H9 (cell line): ENCODE data around the gene ZMIZ1. TPM values are rescaled to one million over a fixed set of nuclear protein-coding genes. Genes with fewer than 3 reads are reported as not detected.
A peak's percentile ranks its signal among the peaks of the same experiment; 100 is the strongest.

Experiments
- DNase-seq: peaks from one replicate; pipeline ENCODE4 v3.0.0-alpha.2; 2017
- H2AFZ ChIP-seq: one replicate; pipeline ENCODE4 v1.6.1; 2013; ENCODE audit warnings: mild to moderate bottlenecking, low read length, control low read depth, moderate library complexity
- H2AK5ac ChIP-seq: 2 replicates; pipeline ENCODE4 v1.6.1; 2013; ENCODE audit warnings: low read length, control low read depth, mixed read lengths; ENCODE audit not compliant: insufficient read length
- H2BK120ac ChIP-seq: one replicate; pipeline ENCODE4 v1.6.1; 2013; ENCODE audit warnings: low read depth, mild to moderate bottlenecking, low read length, control low read depth, inconsistent platforms; ENCODE audit not compliant: poor library complexity, severe bottlenecking
- H2BK12ac ChIP-seq: 2 replicates; pipeline ENCODE4 v1.6.1; 2013; ENCODE audit warnings: low read length, control low read depth, mixed read lengths, low read depth; ENCODE audit not compliant: insufficient read length
- H2BK15ac ChIP-seq: 2 replicates; pipeline ENCODE4 v1.6.1; 2013; ENCODE audit warnings: low read depth, low read length, control low read depth
- H2BK20ac ChIP-seq: one replicate; pipeline ENCODE4 v1.6.1; 2013; ENCODE audit warnings: low read depth, mild to moderate bottlenecking, low read length, control low read depth, inconsistent platforms; ENCODE audit not compliant: poor library complexity, severe bottlenecking
- H2BK5ac ChIP-seq: 2 replicates; pipeline ENCODE4 v1.6.1; 2013; ENCODE audit warnings: low read length, control low read depth, mixed read lengths; ENCODE audit not compliant: insufficient read length
- H3K14ac ChIP-seq: 2 replicates; pipeline ENCODE4 v1.6.1; 2013; ENCODE audit warnings: low read length, control low read depth; ENCODE audit not compliant: insufficient read depth
- H3K18ac ChIP-seq: 2 replicates; pipeline ENCODE4 v1.6.1; 2013; ENCODE audit warnings: low read depth, mild to moderate bottlenecking, mixed read lengths, low read length, control low read depth; ENCODE audit not compliant: insufficient read length
- H3K23ac ChIP-seq: 2 replicates; pipeline ENCODE4 v1.6.1; 2013; ENCODE audit warnings: low read length, control low read depth, mixed read lengths, low read depth; ENCODE audit not compliant: insufficient read length
- H3K23me2 ChIP-seq: 2 replicates; pipeline ENCODE4 v1.6.1; 2013; ENCODE audit warnings: low read depth, mild to moderate bottlenecking, mixed read lengths, low read length, control low read depth; ENCODE audit not compliant: insufficient read length, poor library complexity, severe bottlenecking
- H3K27ac ChIP-seq: 2 replicates; pipeline ENCODE4 v1.5.1; 2013; ENCODE audit warnings: low read length, control low read depth, mixed read lengths, low read depth; ENCODE audit not compliant: insufficient read length
- H3K27me3 ChIP-seq: 2 replicates; pipeline ENCODE4 v1.6.1; 2013; ENCODE audit warnings: low read length, control low read depth, inconsistent platforms; ENCODE audit not compliant: insufficient read depth
- H3K4ac ChIP-seq: 2 replicates; pipeline ENCODE4 v1.6.1; 2013; ENCODE audit warnings: low read depth, mild to moderate bottlenecking, control low read depth, inconsistent platforms, low read length, moderate library complexity
- H3K4me1 ChIP-seq: 2 replicates; pipeline ENCODE4 v1.6.1; 2013; ENCODE audit warnings: low read length, control low read depth, inconsistent platforms; ENCODE audit not compliant: insufficient read depth
- H3K4me2 ChIP-seq: 2 replicates; pipeline ENCODE4 v1.6.1; 2013; ENCODE audit warnings: low read length, control low read depth, mixed read lengths; ENCODE audit not compliant: insufficient read length, insufficient read depth
- H3K56ac ChIP-seq: 2 replicates; pipeline ENCODE4 v1.6.1; 2013; ENCODE audit warnings: low read depth, mild to moderate bottlenecking, mixed read lengths, low read length, control low read depth; ENCODE audit not compliant: insufficient read length
- H3K79me1 ChIP-seq: 2 replicates; pipeline ENCODE4 v1.6.1; 2013; ENCODE audit warnings: low read depth, mild to moderate bottlenecking, moderate library complexity, low read length, control low read depth, inconsistent platforms; ENCODE audit not compliant: insufficient read depth, poor library complexity, severe bottlenecking
- H3K79me2 ChIP-seq: 2 replicates; pipeline ENCODE4 v1.6.1; 2013; ENCODE audit warnings: low read length, control low read depth, inconsistent platforms; ENCODE audit not compliant: insufficient read depth
- H3K9ac ChIP-seq: 2 replicates; pipeline ENCODE4 v1.6.1; 2013; ENCODE audit warnings: low read length, control low read depth, mixed read lengths; ENCODE audit not compliant: insufficient read length; ENCODE audit errors: extremely low read depth
- H3K9me3 ChIP-seq: one replicate; pipeline ENCODE4 v1.6.1; 2013; ENCODE audit warnings: low read depth, low read length, inconsistent platforms; ENCODE audit not compliant: control insufficient read depth
- H3T11ph ChIP-seq: one replicate; pipeline ENCODE4 v1.6.1; 2013; ENCODE audit warnings: mild to moderate bottlenecking, low read length, control low read depth, inconsistent platforms
- H4K20me1 ChIP-seq: one replicate; pipeline ENCODE4 v1.6.1; 2013; ENCODE audit not compliant: control insufficient read depth, insufficient read length, insufficient read depth
- H4K5ac ChIP-seq: 2 replicates; pipeline ENCODE4 v1.6.1; 2013; ENCODE audit warnings: low read depth, mild to moderate bottlenecking, mixed read lengths, low read length, control low read depth; ENCODE audit not compliant: insufficient read length
- H4K8ac ChIP-seq: replicated peaks from 2 replicates; pipeline ENCODE4 v1.6.1; 2013; ENCODE audit warnings: low read length, control low read depth, mixed read lengths, low read depth; ENCODE audit not compliant: insufficient read length
- H4K91ac ChIP-seq: 2 replicates; pipeline ENCODE4 v1.6.1; 2013; ENCODE audit warnings: low read depth, mild to moderate bottlenecking, moderate library complexity, mixed read lengths, low read length, control low read depth; ENCODE audit not compliant: insufficient read length
- H3K27ac Mint-ChIP-seq, 3 experiments: 2 replicates in 2 of 3; 3 replicates in 1 of 3; pipeline ENCODE4 v1.8.0; 2020 to 2021; ENCODE audit warnings: mixed read lengths in 3 of 3, mild to moderate bottlenecking in 1 of 3, moderate library complexity in 1 of 3
- H3K27me3 Mint-ChIP-seq: 2 replicates; pipeline ENCODE4 v1.8.0; 2021; ENCODE audit warnings: low read depth, mild to moderate bottlenecking, moderate library complexity, mixed read lengths
- H3K36me3 Mint-ChIP-seq, 3 experiments: 2 replicates in 2 of 3; 3 replicates in 1 of 3; pipeline ENCODE4 v1.8.0; 2020 to 2021; ENCODE audit warnings: low read depth in 3 of 3, mixed read lengths in 3 of 3; ENCODE audit not compliant: insufficient read depth in 1 of 3
- H3K4me1 Mint-ChIP-seq, 2 experiments: 2 replicates each; pipeline ENCODE4 v1.8.0; 2020; ENCODE audit warnings: mixed read lengths in 2 of 2
- H3K4me3 Mint-ChIP-seq, 2 experiments: 2 replicates in 1 of 2; 3 replicates in 1 of 2; pipeline ENCODE4 v1.8.0; 2020 to 2021; ENCODE audit warnings: mild to moderate bottlenecking in 2 of 2, mixed read lengths in 2 of 2, moderate library complexity in 1 of 2
- H3K9me3 Mint-ChIP-seq, 2 experiments: 2 replicates in 1 of 2; 3 replicates in 1 of 2; pipeline ENCODE4 v1.8.0; 2020; ENCODE audit warnings: mild to moderate bottlenecking in 2 of 2, mixed read lengths in 2 of 2, moderate library complexity in 1 of 2
- WGBS: extraction: QIAGEN DNeasy Blood & Tissue Kit; methylation state at CpG from one replicate; pipeline ENCODE4 v1.1.7; 2013; ENCODE audit warnings: missing lambda C conversion rate, low lambda C conversion rate, mixed read lengths; ENCODE audit not compliant: insufficient read length; ENCODE audit errors: extremely low coverage; 5-methylcytosine and 5-hydroxymethylcytosine counted together
- total RNA-seq: library from RNA; stranded (reverse); gene quantifications from 2 replicates; pipeline ENCODE4 v1.2.1, GENCODE V29; 2021
- TF ChIP-seq, protein P1 (sequence below): fragments of 200-600 bp; sonication (generic); conservative IDR thresholded peaks from 3 replicates; pipeline ENCODE4 v1.8.0; 2021; ENCODE audit warnings: antibody characterized with exemption, mild to moderate bottlenecking

Gene ZMIZ1
- total RNA-seq, 1 experiment from 2014 or later: 36.9 TPM

GRCh38 chr10:79230328-79230830 lies 161.6 kb downstream of the ZMIZ1 start:
- no peak overlapping the region for H3K27ac ChIP-seq
- peaks cover 5% of the 10 kb centered on the region; the same call in 1 of the 2 replicates for H3K4me1 ChIP-seq
- no peak overlapping the region for H3K14ac ChIP-seq
- TF ChIP-seq, protein P1, sequence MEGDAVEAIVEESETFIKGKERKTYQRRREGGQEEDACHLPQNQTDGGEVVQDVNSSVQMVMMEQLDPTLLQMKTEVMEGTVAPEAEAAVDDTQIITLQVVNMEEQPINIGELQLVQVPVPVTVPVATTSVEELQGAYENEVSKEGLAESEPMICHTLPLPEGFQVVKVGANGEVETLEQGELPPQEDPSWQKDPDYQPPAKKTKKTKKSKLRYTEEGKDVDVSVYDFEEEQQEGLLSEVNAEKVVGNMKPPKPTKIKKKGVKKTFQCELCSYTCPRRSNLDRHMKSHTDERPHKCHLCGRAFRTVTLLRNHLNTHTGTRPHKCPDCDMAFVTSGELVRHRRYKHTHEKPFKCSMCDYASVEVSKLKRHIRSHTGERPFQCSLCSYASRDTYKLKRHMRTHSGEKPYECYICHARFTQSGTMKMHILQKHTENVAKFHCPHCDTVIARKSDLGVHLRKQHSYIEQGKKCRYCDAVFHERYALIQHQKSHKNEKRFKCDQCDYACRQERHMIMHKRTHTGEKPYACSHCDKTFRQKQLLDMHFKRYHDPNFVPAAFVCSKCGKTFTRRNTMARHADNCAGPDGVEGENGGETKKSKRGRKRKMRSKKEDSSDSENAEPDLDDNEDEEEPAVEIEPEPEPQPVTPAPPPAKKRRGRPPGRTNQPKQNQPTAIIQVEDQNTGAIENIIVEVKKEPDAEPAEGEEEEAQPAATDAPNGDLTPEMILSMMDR: peak; percentile 15; the same call in 1 of the 3 replicates
- no peak overlapping the region for H4K91ac ChIP-seq
- H2AK5ac ChIP-seq: no peak overlapping the region
- no peak overlapping the region for H3K23ac ChIP-seq
- peaks cover 33% of the 10 kb centered on the region for H3K27me3 Mint-ChIP-seq
- H3K4me2 ChIP-seq: no peak overlapping the region
- no peaks in the 10 kb centered on the region for H3K79me2 ChIP-seq
- peak overlapping the region; percentile 37 for H3K18ac ChIP-seq
- no peak overlapping the region for H2AFZ ChIP-seq
- no peak overlapping the region for H2BK120ac ChIP-seq
- no peaks in the 10 kb centered on the region for H3K79me1 ChIP-seq
- peaks cover 2% of the 10 kb centered on the region; the same call in 1 of the 2 replicates for H3K27me3 ChIP-seq
- H4K8ac ChIP-seq: no peak overlapping the region
- no CpG with 5 or more reads among the region's 16 CpGs for WGBS
- H3K23me2 ChIP-seq: no peaks in the 10 kb centered on the region
- no peak overlapping the region for H3K56ac ChIP-seq
- H2BK20ac ChIP-seq: no peak overlapping the region
- no peak overlapping the region for H3K4ac ChIP-seq
- H3K9me3 Mint-ChIP-seq: no peaks in the 10 kb centered on the region
- H3K36me3 Mint-ChIP-seq: peaks cover 7 to 16% (median 13%) of the 10 kb centered on the region in 3 experiments; a peak in 6 of 7 replicates
- H3K9me3 ChIP-seq: no peaks in the 10 kb centered on the region
- H3K27ac Mint-ChIP-seq: peak overlapping the region; percentile 23 to 93 (median 91)
- DNase-seq: peak; percentile 87
- no peak overlapping the region for H2BK5ac ChIP-seq
- H3K4me3 Mint-ChIP-seq: peak overlapping the region in 1 of 2 experiments; percentile 52; a peak in 3 of 5 replicates
- H3K9ac ChIP-seq: no peak overlapping the region
- peaks cover 29 to 40% of the 10 kb centered on the region in 2 experiments for H3K4me1 Mint-ChIP-seq
- no peak overlapping the region for H4K5ac ChIP-seq
- no peak overlapping the region for H2BK12ac ChIP-seq
- no peak overlapping the region for H2BK15ac ChIP-seq
- no peaks in the 10 kb centered on the region for H4K20me1 ChIP-seq
- no peak overlapping the region for H3T11ph ChIP-seq
